H9 (cell line): ENCODE data around the gene UNC13C. TPM values are rescaled to one million over a fixed set of nuclear protein-coding genes. Genes with fewer than 3 reads are reported as not detected.

Source experiments
- DNase-seq: peaks from one replicate; pipeline ENCODE4 v3.0.0-alpha.2; 2017
- H2AFZ ChIP-seq: one replicate; pipeline ENCODE4 v1.6.1; 2013; ENCODE audit warnings: mild to moderate bottlenecking, low read length, control low read depth, moderate library complexity
- H2AK5ac ChIP-seq: 2 replicates; pipeline ENCODE4 v1.6.1; 2013; ENCODE audit warnings: low read length, control low read depth, mixed read lengths; ENCODE audit not compliant: insufficient read length
- H2BK120ac ChIP-seq: one replicate; pipeline ENCODE4 v1.6.1; 2013; ENCODE audit warnings: low read depth, mild to moderate bottlenecking, low read length, control low read depth, inconsistent platforms; ENCODE audit not compliant: poor library complexity, severe bottlenecking
- H2BK12ac ChIP-seq: 2 replicates; pipeline ENCODE4 v1.6.1; 2013; ENCODE audit warnings: low read length, control low read depth, mixed read lengths, low read depth; ENCODE audit not compliant: insufficient read length
- H2BK15ac ChIP-seq: 2 replicates; pipeline ENCODE4 v1.6.1; 2013; ENCODE audit warnings: low read depth, low read length, control low read depth
- H2BK20ac ChIP-seq: one replicate; pipeline ENCODE4 v1.6.1; 2013; ENCODE audit warnings: low read depth, mild to moderate bottlenecking, low read length, control low read depth, inconsistent platforms; ENCODE audit not compliant: poor library complexity, severe bottlenecking
- H2BK5ac ChIP-seq: 2 replicates; pipeline ENCODE4 v1.6.1; 2013; ENCODE audit warnings: low read length, control low read depth, mixed read lengths; ENCODE audit not compliant: insufficient read length
- H3K14ac ChIP-seq: 2 replicates; pipeline ENCODE4 v1.6.1; 2013; ENCODE audit warnings: low read length, control low read depth; ENCODE audit not compliant: insufficient read depth
- H3K18ac ChIP-seq: 2 replicates; pipeline ENCODE4 v1.6.1; 2013; ENCODE audit warnings: low read depth, mild to moderate bottlenecking, mixed read lengths, low read length, control low read depth; ENCODE audit not compliant: insufficient read length
- H3K23ac ChIP-seq: 2 replicates; pipeline ENCODE4 v1.6.1; 2013; ENCODE audit warnings: low read length, control low read depth, mixed read lengths, low read depth; ENCODE audit not compliant: insufficient read length
- H3K23me2 ChIP-seq: 2 replicates; pipeline ENCODE4 v1.6.1; 2013; ENCODE audit warnings: low read depth, mild to moderate bottlenecking, mixed read lengths, low read length, control low read depth; ENCODE audit not compliant: insufficient read length, poor library complexity, severe bottlenecking
- H3K27ac ChIP-seq: 2 replicates; pipeline ENCODE4 v1.5.1; 2013; ENCODE audit warnings: low read length, control low read depth, mixed read lengths, low read depth; ENCODE audit not compliant: insufficient read length
- H3K27me3 ChIP-seq: 2 replicates; pipeline ENCODE4 v1.6.1; 2013; ENCODE audit warnings: low read length, control low read depth, inconsistent platforms; ENCODE audit not compliant: insufficient read depth
- H3K4ac ChIP-seq: 2 replicates; pipeline ENCODE4 v1.6.1; 2013; ENCODE audit warnings: low read depth, mild to moderate bottlenecking, control low read depth, inconsistent platforms, low read length, moderate library complexity
- H3K4me1 ChIP-seq: 2 replicates; pipeline ENCODE4 v1.6.1; 2013; ENCODE audit warnings: low read length, control low read depth, inconsistent platforms; ENCODE audit not compliant: insufficient read depth
- H3K4me2 ChIP-seq: 2 replicates; pipeline ENCODE4 v1.6.1; 2013; ENCODE audit warnings: low read length, control low read depth, mixed read lengths; ENCODE audit not compliant: insufficient read length, insufficient read depth
- H3K56ac ChIP-seq: 2 replicates; pipeline ENCODE4 v1.6.1; 2013; ENCODE audit warnings: low read depth, mild to moderate bottlenecking, mixed read lengths, low read length, control low read depth; ENCODE audit not compliant: insufficient read length
- H3K79me1 ChIP-seq: 2 replicates; pipeline ENCODE4 v1.6.1; 2013; ENCODE audit warnings: low read depth, mild to moderate bottlenecking, moderate library complexity, low read length, control low read depth, inconsistent platforms; ENCODE audit not compliant: insufficient read depth, poor library complexity, severe bottlenecking
- H3K79me2 ChIP-seq: 2 replicates; pipeline ENCODE4 v1.6.1; 2013; ENCODE audit warnings: low read length, control low read depth, inconsistent platforms; ENCODE audit not compliant: insufficient read depth
- H3K9ac ChIP-seq: 2 replicates; pipeline ENCODE4 v1.6.1; 2013; ENCODE audit warnings: low read length, control low read depth, mixed read lengths; ENCODE audit not compliant: insufficient read length; ENCODE audit errors: extremely low read depth
- H3K9me3 ChIP-seq: one replicate; pipeline ENCODE4 v1.6.1; 2013; ENCODE audit warnings: low read depth, low read length, inconsistent platforms; ENCODE audit not compliant: control insufficient read depth
- H3T11ph ChIP-seq: one replicate; pipeline ENCODE4 v1.6.1; 2013; ENCODE audit warnings: mild to moderate bottlenecking, low read length, control low read depth, inconsistent platforms
- H4K20me1 ChIP-seq: one replicate; pipeline ENCODE4 v1.6.1; 2013; ENCODE audit not compliant: control insufficient read depth, insufficient read length, insufficient read depth
- H4K5ac ChIP-seq: 2 replicates; pipeline ENCODE4 v1.6.1; 2013; ENCODE audit warnings: low read depth, mild to moderate bottlenecking, mixed read lengths, low read length, control low read depth; ENCODE audit not compliant: insufficient read length
- H4K8ac ChIP-seq: replicated peaks from 2 replicates; pipeline ENCODE4 v1.6.1; 2013; ENCODE audit warnings: low read length, control low read depth, mixed read lengths, low read depth; ENCODE audit not compliant: insufficient read length
- H4K91ac ChIP-seq: 2 replicates; pipeline ENCODE4 v1.6.1; 2013; ENCODE audit warnings: low read depth, mild to moderate bottlenecking, moderate library complexity, mixed read lengths, low read length, control low read depth; ENCODE audit not compliant: insufficient read length
- H3K27ac Mint-ChIP-seq, 3 experiments: 2 replicates in 2 of 3; 3 replicates in 1 of 3; pipeline ENCODE4 v1.8.0; 2020 to 2021; ENCODE audit warnings: mixed read lengths in 3 of 3, mild to moderate bottlenecking in 1 of 3, moderate library complexity in 1 of 3
- H3K27me3 Mint-ChIP-seq: 2 replicates; pipeline ENCODE4 v1.8.0; 2021; ENCODE audit warnings: low read depth, mild to moderate bottlenecking, moderate library complexity, mixed read lengths
- H3K36me3 Mint-ChIP-seq, 3 experiments: 2 replicates in 2 of 3; 3 replicates in 1 of 3; pipeline ENCODE4 v1.8.0; 2020 to 2021; ENCODE audit warnings: low read depth in 3 of 3, mixed read lengths in 3 of 3; ENCODE audit not compliant: insufficient read depth in 1 of 3
- H3K4me1 Mint-ChIP-seq, 2 experiments: 2 replicates each; pipeline ENCODE4 v1.8.0; 2020; ENCODE audit warnings: mixed read lengths in 2 of 2
- H3K4me3 Mint-ChIP-seq, 2 experiments: 2 replicates in 1 of 2; 3 replicates in 1 of 2; pipeline ENCODE4 v1.8.0; 2020 to 2021; ENCODE audit warnings: mild to moderate bottlenecking in 2 of 2, mixed read lengths in 2 of 2, moderate library complexity in 1 of 2
- H3K9me3 Mint-ChIP-seq, 2 experiments: 2 replicates in 1 of 2; 3 replicates in 1 of 2; pipeline ENCODE4 v1.8.0; 2020; ENCODE audit warnings: mild to moderate bottlenecking in 2 of 2, mixed read lengths in 2 of 2, moderate library complexity in 1 of 2
- CTCF ChIP-seq: fragments of 200-600 bp; sonication (generic); conservative IDR thresholded peaks from 3 replicates; pipeline ENCODE4 v1.8.0; 2021; ENCODE audit warnings: antibody characterized with exemption, mild to moderate bottlenecking
- WGBS: extraction: QIAGEN DNeasy Blood & Tissue Kit; methylation state at CpG from one replicate; pipeline ENCODE4 v1.1.7; 2013; ENCODE audit warnings: missing lambda C conversion rate, low lambda C conversion rate, mixed read lengths; ENCODE audit not compliant: insufficient read length; ENCODE audit errors: extremely low coverage; 5-methylcytosine and 5-hydroxymethylcytosine counted together
- total RNA-seq: library from RNA; stranded (reverse); gene quantifications from 2 replicates; pipeline ENCODE4 v1.2.1, GENCODE V29; 2021

UNC13C gene
- total RNA-seq, 1 experiment from 2014 or later = 0.02 TPM

GRCh38 chr15:54585063-54585462, 606.8 kb downstream of the UNC13C start:
- Histone ChIP-seq H3K4me2 (no peak overlapping the region), H2AFZ (no peak overlapping the region), H3T11ph (no peak overlapping the region), H3K18ac (no peak overlapping the region), H3K27me3 (no peaks in the 10 kb centered on the region), H3K79me1 (no peaks in the 10 kb centered on the region), H4K20me1 (no peaks in the 10 kb centered on the region), H3K9me3 (no peaks in the 10 kb centered on the region), H4K91ac (no peak overlapping the region), H2BK12ac (no peak overlapping the region), H3K9ac (no peak overlapping the region), H4K8ac (no peak overlapping the region), H3K23me2 (no peaks in the 10 kb centered on the region), H3K4ac (no peak overlapping the region), H3K23ac (no peak overlapping the region), H4K5ac (no peak overlapping the region), H3K27ac (no peak overlapping the region), H2AK5ac (no peak overlapping the region), H3K56ac (no peak overlapping the region), H2BK20ac (no peak overlapping the region), H3K14ac (no peak overlapping the region), H2BK15ac (no peak overlapping the region), H2BK5ac (no peak overlapping the region), H3K4me1 (no peaks in the 10 kb centered on the region), H3K79me2 (no peaks in the 10 kb centered on the region), H2BK120ac (no peak overlapping the region)
- H3K9me3 Mint-ChIP-seq = peaks cover under 1 to 10% of the 10 kb centered on the region in 2 experiments; a peak in 2 of 5 replicates
- H3K4me1 Mint-ChIP-seq = no peaks in the 10 kb centered on the region
- no peaks in the 10 kb centered on the region for H3K27me3 Mint-ChIP-seq
- DNase-seq = no peak
- H3K36me3 Mint-ChIP-seq = no peaks in the 10 kb centered on the region; a peak in 1 of 7 replicates
- WGBS = no CpG with 5 or more reads among the region's 3 CpGs
- TF ChIP-seq CTCF = no peak
- no peak overlapping the region for H3K27ac Mint-ChIP-seq
- H3K4me3 Mint-ChIP-seq = no peak overlapping the region
